ENCODE measurements around the gene RPL22L1.

Gene RPL22L1

GRCh38 chr3:170816341-170816740 is 53.7 kb downstream of the RPL22L1 start:
- Histone ChIP-seq H3K27me3 (ENCODE audit: insufficient read depth, low read length, poor library complexity) (peaks cover 6% of the 10 kb centered on the region), H3K27ac (ENCODE audit: low read length) (no peak overlapping the region), H2AFZ (ENCODE audit: low read depth, low read length) (no peak overlapping the region), H3K4me1 (ENCODE audit: insufficient read depth, low read length) (no peaks in the 10 kb centered on the region), H4K20me1 (ENCODE audit: insufficient read depth, low read length) (no peaks in the 10 kb centered on the region), H3K4me3 (ENCODE audit: low read depth in 1 of 2, low read length in 2 of 2) (no peak overlapping the region), H3K9me3 (ENCODE audit: insufficient read depth, low read length, severe bottlenecking) (no peaks in the 10 kb centered on the region), H3K4me2 (ENCODE audit: insufficient read depth, low read length) (no peak overlapping the region), H3K9ac (ENCODE audit: low read depth, low read length) (no peak overlapping the region), H3K79me2 (ENCODE audit: insufficient read depth, low read length) (no peaks in the 10 kb centered on the region), H3K36me3 (ENCODE audit: insufficient read depth, low read length) (no peaks in the 10 kb centered on the region)
- no peak for DNase-seq
- TF ChIP-seq EZH2 (IDR thresholded peaks at IDR 0.05; ENCODE audit: borderline replicate concordance, low read depth, low read length, severe bottlenecking), result no peak
- ATAC-seq (ENCODE audit: insufficient read depth, low read depth), result no peak

DNA sequence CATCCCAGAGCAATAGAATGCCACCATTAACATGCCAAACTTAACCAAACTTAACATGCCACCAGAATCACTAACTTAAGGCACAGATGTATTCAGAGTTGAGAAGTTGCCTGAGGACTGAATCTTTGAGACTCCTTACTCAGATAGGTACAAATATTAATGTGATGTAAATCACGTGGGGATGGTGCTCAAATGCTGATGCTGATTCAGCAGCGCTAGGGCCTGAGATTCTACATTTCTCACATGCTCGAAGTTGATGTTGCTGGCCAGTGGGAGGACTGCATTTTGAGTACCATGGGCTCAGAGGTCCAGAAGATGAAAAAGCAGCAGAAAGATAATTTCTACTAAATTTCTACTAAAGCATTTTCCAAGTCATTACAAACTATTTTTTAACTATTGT is 54.1 kb downstream of the RPL22L1 start:
- Histone ChIP-seq H3K4me2 (ENCODE audit: insufficient read depth, low read length) (no peak overlapping the region), H3K9ac (ENCODE audit: low read depth, low read length) (no peak overlapping the region), H3K27ac (ENCODE audit: low read length) (no peak overlapping the region), H2AFZ (ENCODE audit: low read depth, low read length) (no peak overlapping the region), H3K4me3 (ENCODE audit: low read depth in 1 of 2, low read length in 2 of 2) (no peak overlapping the region), H3K4me1 (ENCODE audit: insufficient read depth, low read length) (no peaks in the 10 kb centered on the region), H3K9me3 (ENCODE audit: insufficient read depth, low read length, severe bottlenecking) (no peaks in the 10 kb centered on the region), H4K20me1 (ENCODE audit: insufficient read depth, low read length) (no peaks in the 10 kb centered on the region), H3K27me3 (ENCODE audit: insufficient read depth, low read length, poor library complexity) (peaks cover 6% of the 10 kb centered on the region), H3K36me3 (ENCODE audit: insufficient read depth, low read length) (no peaks in the 10 kb centered on the region), H3K79me2 (ENCODE audit: insufficient read depth, low read length) (no peaks in the 10 kb centered on the region)
- TF ChIP-seq CTCF (IDR thresholded peaks at IDR 0.05; ENCODE audit: borderline replicate concordance, extremely low read depth, low read length, poor library complexity, severe bottlenecking), result no peak
- no peak for TF ChIP-seq EZH2 (IDR thresholded peaks at IDR 0.05; ENCODE audit: borderline replicate concordance, low read depth, low read length, severe bottlenecking)
- no peak for ATAC-seq (ENCODE audit: insufficient read depth, low read depth)
- DNase-seq, result no peak

GRCh38 chr3:170815340-170815739 is 54.7 kb downstream of the RPL22L1 start:
- ATAC-seq (ENCODE audit: insufficient read depth, low read depth) (no peak), DNase-seq (no peak)
- no peak overlapping the region for H3K4me2 ChIP-seq (ENCODE audit: insufficient read depth, low read length)
- no peaks in the 10 kb centered on the region for H3K36me3 ChIP-seq (ENCODE audit: insufficient read depth, low read length)
- H3K27ac ChIP-seq (ENCODE audit: low read length), result no peak overlapping the region
- H3K4me3 ChIP-seq (ENCODE audit: low read depth in 1 of 2, low read length in 2 of 2), result no peak overlapping the region
- H3K9me3 ChIP-seq (ENCODE audit: insufficient read depth, low read length, severe bottlenecking), result no peaks in the 10 kb centered on the region
- peaks cover 6% of the 10 kb centered on the region for H3K27me3 ChIP-seq (ENCODE audit: insufficient read depth, low read length, poor library complexity)
- no peak overlapping the region for H2AFZ ChIP-seq (ENCODE audit: low read depth, low read length)
- H3K9ac ChIP-seq (ENCODE audit: low read depth, low read length), result no peak overlapping the region
- no peaks in the 10 kb centered on the region for H3K79me2 ChIP-seq (ENCODE audit: insufficient read depth, low read length)
- H4K20me1 ChIP-seq (ENCODE audit: insufficient read depth, low read length), result no peaks in the 10 kb centered on the region
- no peak for TF ChIP-seq CTCF (IDR thresholded peaks at IDR 0.05; ENCODE audit: borderline replicate concordance, extremely low read depth, low read length, poor library complexity, severe bottlenecking)
- TF ChIP-seq EZH2 (IDR thresholded peaks at IDR 0.05; ENCODE audit: borderline replicate concordance, low read depth, low read length, severe bottlenecking), result no peak
- H3K4me1 ChIP-seq (ENCODE audit: insufficient read depth, low read length), result no peaks in the 10 kb centered on the region

Measured in DND-41 (cell line).